ENCODE measurements around the gene HDAC10.
A peak's percentile ranks its signal among the peaks of the same experiment; 100 is the strongest.

HDAC10 gene

DNA sequence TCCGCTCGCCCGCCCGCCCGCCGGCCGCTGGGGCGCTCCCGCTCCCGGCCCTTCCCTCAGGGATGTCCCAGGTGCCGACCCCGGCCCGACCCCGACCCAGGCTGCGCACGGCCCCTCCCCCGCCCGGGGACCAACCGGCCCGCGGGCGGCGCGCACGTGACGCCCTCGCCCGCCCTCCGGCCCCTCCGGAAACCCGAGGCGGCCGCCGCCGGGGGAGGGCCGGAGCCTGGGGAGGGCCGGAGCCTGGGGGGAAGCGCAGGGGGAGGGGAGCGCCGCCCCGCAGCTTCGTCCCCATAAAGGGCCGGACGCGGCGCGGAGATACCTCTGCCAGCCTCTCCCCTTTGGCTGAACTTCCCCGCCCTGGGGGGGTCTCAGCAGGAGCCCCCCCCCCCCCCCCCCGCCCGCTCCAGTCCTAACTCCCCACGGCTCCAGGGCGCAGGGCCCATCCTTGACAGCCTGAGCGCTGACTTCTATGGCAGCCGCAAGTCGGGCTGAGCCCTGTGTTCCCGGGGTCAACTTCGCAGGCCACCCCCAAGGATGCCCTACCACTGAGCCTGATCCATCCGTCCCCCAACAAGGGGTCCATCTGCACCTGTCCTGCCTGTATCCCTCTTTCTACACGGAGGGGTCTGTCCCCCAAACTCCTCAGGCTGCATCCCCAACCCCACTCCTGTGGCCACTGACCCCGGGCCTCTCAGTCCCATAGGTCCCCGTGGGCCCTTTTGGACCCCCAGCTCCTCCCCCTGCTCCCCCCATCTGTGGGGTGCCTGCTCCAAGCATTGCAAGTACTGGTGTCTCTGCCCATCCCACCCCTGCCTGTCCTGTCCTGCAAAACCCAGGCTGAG is 10.8 kb upstream of the HDAC10 start, which contains the start of gene MAPK12:
MAPK12 (minus strand) TSS at position 69 of the 845 bp plus-strand sequence. CDS start 174 bp downstream, outside the sequence.
- TF ChIP-seq, protein P1, sequence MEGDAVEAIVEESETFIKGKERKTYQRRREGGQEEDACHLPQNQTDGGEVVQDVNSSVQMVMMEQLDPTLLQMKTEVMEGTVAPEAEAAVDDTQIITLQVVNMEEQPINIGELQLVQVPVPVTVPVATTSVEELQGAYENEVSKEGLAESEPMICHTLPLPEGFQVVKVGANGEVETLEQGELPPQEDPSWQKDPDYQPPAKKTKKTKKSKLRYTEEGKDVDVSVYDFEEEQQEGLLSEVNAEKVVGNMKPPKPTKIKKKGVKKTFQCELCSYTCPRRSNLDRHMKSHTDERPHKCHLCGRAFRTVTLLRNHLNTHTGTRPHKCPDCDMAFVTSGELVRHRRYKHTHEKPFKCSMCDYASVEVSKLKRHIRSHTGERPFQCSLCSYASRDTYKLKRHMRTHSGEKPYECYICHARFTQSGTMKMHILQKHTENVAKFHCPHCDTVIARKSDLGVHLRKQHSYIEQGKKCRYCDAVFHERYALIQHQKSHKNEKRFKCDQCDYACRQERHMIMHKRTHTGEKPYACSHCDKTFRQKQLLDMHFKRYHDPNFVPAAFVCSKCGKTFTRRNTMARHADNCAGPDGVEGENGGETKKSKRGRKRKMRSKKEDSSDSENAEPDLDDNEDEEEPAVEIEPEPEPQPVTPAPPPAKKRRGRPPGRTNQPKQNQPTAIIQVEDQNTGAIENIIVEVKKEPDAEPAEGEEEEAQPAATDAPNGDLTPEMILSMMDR (IDR thresholded peaks at IDR 0.05) = no peak
- no peaks in the 10 kb centered on the region for H3K27me3 ChIP-seq (ENCODE audit: control insufficient read depth, insufficient read depth, low read length)

DNA sequence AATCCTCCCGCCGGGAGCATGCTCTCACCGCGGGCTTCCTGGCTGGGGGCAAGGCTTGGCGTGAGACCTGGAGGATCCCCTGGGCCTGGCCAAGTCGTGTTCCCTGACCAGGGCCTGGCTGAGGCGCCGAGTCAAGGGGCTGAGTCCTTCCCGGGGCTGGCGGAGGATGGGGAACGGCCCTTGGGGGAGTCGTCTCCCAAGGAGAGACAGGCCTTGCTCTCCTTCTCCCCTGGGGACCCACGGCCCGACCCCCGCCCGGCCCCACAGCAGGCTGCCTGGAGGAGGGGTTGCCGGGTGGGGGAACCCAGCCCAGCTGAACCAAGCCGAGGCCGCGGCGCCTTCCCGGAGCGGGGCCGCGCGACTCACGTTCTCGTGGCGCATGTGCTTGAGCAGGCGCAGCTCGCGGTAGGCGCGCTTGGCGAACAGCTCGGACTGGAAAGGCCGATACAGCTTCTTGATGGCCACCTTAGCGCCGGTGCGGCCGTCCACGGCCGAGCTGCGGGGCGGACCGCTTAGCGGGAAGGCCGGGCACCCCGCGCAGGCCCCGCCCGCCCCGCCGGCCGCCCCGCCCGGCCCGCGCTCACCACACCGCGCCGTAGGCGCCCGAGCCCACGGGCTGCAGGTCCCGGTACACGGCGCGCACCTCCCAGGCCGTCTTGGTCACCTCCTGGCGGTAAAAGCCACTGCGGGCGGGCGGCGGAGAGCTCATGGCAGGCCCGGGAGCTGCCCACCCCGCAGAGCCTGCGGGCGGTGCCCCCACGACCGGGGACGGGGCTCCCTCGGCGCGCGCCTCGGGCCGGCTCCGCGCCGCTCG is 9.9 kb upstream of the HDAC10 start:
- H3K9me3 ChIP-seq (ENCODE audit: control insufficient read depth, low read length) = no peaks in the 10 kb centered on the region

More for the DNA sequence above, 10.8 kb upstream of the HDAC10 start, which contains the start of gene MAPK12:
- H3K9me3 ChIP-seq (ENCODE audit: control insufficient read depth, low read length) = no peaks in the 10 kb centered on the region
- H3K4me2 ChIP-seq (ENCODE audit: low read length) = peak within 1 kb of the TSS; percentile 88
- peaks cover 3% of the 10 kb centered on the region for H3K4me1 ChIP-seq
- no peak within 1 kb of the TSS for H3K27ac ChIP-seq
- no peak within 1 kb of the TSS for H3K9ac ChIP-seq
- H2AFZ ChIP-seq = peak within 1 kb of the TSS; percentile 60
- no peaks in the 10 kb centered on the region for H3K36me3 ChIP-seq (ENCODE audit: control insufficient read depth, insufficient read depth, low read length)
- no peaks in the 10 kb centered on the region for H3K79me2 ChIP-seq
- peak within 1 kb of the TSS; percentile 41 for H3K4me3 ChIP-seq (ENCODE audit: low read depth, low read length)

DNA sequence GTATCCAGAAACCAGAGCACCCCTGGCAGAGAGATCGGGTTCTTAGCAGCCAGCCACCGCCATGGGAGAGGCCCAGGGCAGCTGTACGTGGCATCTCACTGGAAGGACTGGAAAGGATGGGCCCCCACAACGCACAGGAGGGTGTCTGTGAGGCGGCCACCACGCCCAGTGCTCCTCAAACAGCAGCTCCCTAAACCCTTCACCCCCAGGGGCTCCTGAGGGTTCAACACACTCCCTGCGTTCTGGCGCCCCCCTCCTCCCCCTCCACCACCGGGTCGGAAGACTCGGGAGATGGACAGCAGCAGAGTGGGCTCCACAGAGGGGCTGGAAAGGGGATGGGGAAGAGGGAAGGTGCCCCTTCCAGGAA is 9.4 kb upstream of the HDAC10 start:
- H3K9me3 ChIP-seq (ENCODE audit: control insufficient read depth, low read length) = no peaks in the 10 kb centered on the region
- no peaks in the 10 kb centered on the region for H3K27me3 ChIP-seq (ENCODE audit: control insufficient read depth, insufficient read depth, low read length)
- H3K9ac ChIP-seq = no peak overlapping the region
- no peak overlapping the region for H3K27ac ChIP-seq
- peaks cover 3% of the 10 kb centered on the region for H3K4me1 ChIP-seq
- peak overlapping the region; percentile 41 for H3K4me3 ChIP-seq (ENCODE audit: low read depth, low read length)
- TF ChIP-seq, protein P1 (IDR thresholded peaks at IDR 0.05) = no peak
- no peaks in the 10 kb centered on the region for H3K36me3 ChIP-seq (ENCODE audit: control insufficient read depth, insufficient read depth, low read length)
- peak overlapping the region; percentile 60 for H2AFZ ChIP-seq
- no peaks in the 10 kb centered on the region for H3K79me2 ChIP-seq
- peak overlapping the region; percentile 88 for H3K4me2 ChIP-seq (ENCODE audit: low read length)

More for the DNA sequence above, 9.9 kb upstream of the HDAC10 start:
- peak overlapping the region; percentile 41 for H3K4me3 ChIP-seq (ENCODE audit: low read depth, low read length)
- no peak overlapping the region for H3K9ac ChIP-seq
- H3K27me3 ChIP-seq (ENCODE audit: control insufficient read depth, insufficient read depth, low read length) = no peaks in the 10 kb centered on the region
- H3K27ac ChIP-seq = no peak overlapping the region
- TF ChIP-seq, protein P1 (IDR thresholded peaks at IDR 0.05) = no peak
- no peaks in the 10 kb centered on the region for H3K79me2 ChIP-seq
- H3K4me2 ChIP-seq (ENCODE audit: low read length) = peak overlapping the region; percentile 88
- no peaks in the 10 kb centered on the region for H3K36me3 ChIP-seq (ENCODE audit: control insufficient read depth, insufficient read depth, low read length)
- H3K4me1 ChIP-seq = peaks cover 3% of the 10 kb centered on the region
- peak overlapping the region; percentile 60 for H2AFZ ChIP-seq

DNA sequence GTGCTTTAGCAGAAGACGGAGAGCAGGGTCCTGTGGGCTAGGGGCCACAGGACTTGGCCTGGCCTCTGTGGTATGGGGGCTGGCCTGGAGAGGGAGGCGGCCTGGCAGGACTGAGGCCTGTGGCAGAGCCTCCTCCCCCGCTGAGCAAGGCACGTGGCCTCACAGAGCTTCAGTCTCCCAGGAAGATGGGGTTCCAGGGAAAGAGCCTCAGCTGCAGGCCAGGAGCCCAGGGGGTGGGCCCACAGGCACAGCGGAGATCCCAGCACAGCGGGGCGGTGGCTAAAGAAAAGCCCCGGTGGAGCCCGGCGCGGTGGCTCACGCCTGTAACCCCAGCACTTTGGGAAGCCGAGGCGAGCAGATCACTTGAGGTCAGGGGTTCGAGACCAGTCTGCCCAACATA is 8.2 kb upstream of the HDAC10 start:
- Histone ChIP-seq H2AFZ (no peak overlapping the region), H3K36me3 (ENCODE audit: control insufficient read depth, insufficient read depth, low read length) (no peaks in the 10 kb centered on the region), H3K4me3 (ENCODE audit: low read depth, low read length) (no peak overlapping the region), H3K4me1 (peaks cover 3% of the 10 kb centered on the region), H3K79me2 (no peaks in the 10 kb centered on the region), H3K27me3 (ENCODE audit: control insufficient read depth, insufficient read depth, low read length) (no peaks in the 10 kb centered on the region), H3K27ac (no peak overlapping the region), H3K9ac (no peak overlapping the region), H3K9me3 (ENCODE audit: control insufficient read depth, low read length) (no peaks in the 10 kb centered on the region), H3K4me2 (ENCODE audit: low read length) (no peak overlapping the region)
- TF ChIP-seq, protein P1 (IDR thresholded peaks at IDR 0.05) = no peak
